Endodermal cell (in vitro differentiated cells): ENCODE data around the gene BFSP2. TPM values are rescaled to one million over a fixed set of nuclear protein-coding genes. Genes with fewer than 3 reads are reported as not detected.

Experiments
- DNase-seq: peaks from one replicate; pipeline ENCODE4 v3.0.0-alpha.2; 2017
- H3K27ac ChIP-seq: 2 replicates; pipeline ENCODE4 v1.5.1; 2013; ENCODE audit warnings: mild to moderate bottlenecking, low read depth, low read length, moderate library complexity
- H3K27me3 ChIP-seq: 2 replicates; pipeline ENCODE4 v1.6.1; 2013; ENCODE audit warnings: mild to moderate bottlenecking, low read length, moderate library complexity; ENCODE audit not compliant: insufficient read depth, control insufficient read depth, poor library complexity, severe bottlenecking
- H3K36me3 ChIP-seq: 2 replicates; pipeline ENCODE4 v1.7.0; 2013; ENCODE audit warnings: mild to moderate bottlenecking, low read length, moderate library complexity; ENCODE audit not compliant: control insufficient read depth, insufficient read depth
- H3K4me1 ChIP-seq: one replicate; pipeline ENCODE4 v1.7.0; 2013; ENCODE audit warnings: low read length; ENCODE audit not compliant: control insufficient read depth, insufficient read depth
- H3K4me3 ChIP-seq: 2 replicates; pipeline ENCODE4 v1.5.1; 2013; ENCODE audit warnings: mild to moderate bottlenecking, low read length, moderate library complexity
- H3K9ac ChIP-seq: 2 replicates; pipeline ENCODE4 v1.6.1; 2013; ENCODE audit warnings: mild to moderate bottlenecking, low read length, moderate library complexity; ENCODE audit not compliant: poor library complexity, severe bottlenecking; ENCODE audit errors: extremely low read depth
- H3K9me3 ChIP-seq: 2 replicates; pipeline ENCODE4 v1.6.1; 2013; ENCODE audit warnings: mild to moderate bottlenecking, low read length, moderate library complexity; ENCODE audit not compliant: control insufficient read depth
- H3K27ac Mint-ChIP-seq: 2 replicates; pipeline ENCODE4 v1.8.0; 2020; ENCODE audit warnings: mixed read lengths
- H3K27me3 Mint-ChIP-seq: 2 replicates; pipeline ENCODE4 v1.8.0; 2021; ENCODE audit warnings: mild to moderate bottlenecking, mixed read lengths; ENCODE audit not compliant: insufficient read depth
- H3K36me3 Mint-ChIP-seq: 2 replicates; pipeline ENCODE4 v1.8.0; 2020; ENCODE audit warnings: low read depth, mixed read lengths
- H3K4me1 Mint-ChIP-seq: 2 replicates; pipeline ENCODE4 v1.8.0; 2020; ENCODE audit warnings: mixed read lengths
- H3K4me3 Mint-ChIP-seq: 2 replicates; pipeline ENCODE4 v1.8.0; 2020; ENCODE audit warnings: mild to moderate bottlenecking, moderate library complexity, mixed read lengths
- H3K9me3 Mint-ChIP-seq: 2 replicates; pipeline ENCODE4 v1.8.0; 2020; ENCODE audit warnings: mild to moderate bottlenecking, mixed read lengths
- WGBS, 2 experiments: methylation state at CpG; one replicate each; pipeline versions ENCODE4 v1.1.5 to v1.1.7; 2013; ENCODE audit warnings: missing lambda C conversion rate in 2 of 2, mixed read lengths in 1 of 2; ENCODE audit not compliant: insufficient coverage in 1 of 2, insufficient read length in 1 of 2; 5-methylcytosine and 5-hydroxymethylcytosine counted together
- total RNA-seq, 2 donors: library from RNA; stranded (reverse); fragmentation: NEBNext Ultra II Directional in 1 of 2; extraction: Animal tissue kit (Norgen Biotek cat#: 25700) in 1 of 2; gene quantifications; 2 replicates in 1 of 2; 3 replicates in 1 of 2; pipeline ENCODE4 v1.2.1, GENCODE V29; 2021
- TF ChIP-seq, protein P1 (sequence below): fragments of 200-600 bp; sonication (generic); conservative IDR thresholded peaks from 2 replicates; pipeline ENCODE4 v1.5.0; 2021; ENCODE audit warnings: antibody characterized with exemption, mild to moderate bottlenecking

The BFSP2 gene
- total RNA-seq, 2 donors from 2014 or later: not detected

DNA sequence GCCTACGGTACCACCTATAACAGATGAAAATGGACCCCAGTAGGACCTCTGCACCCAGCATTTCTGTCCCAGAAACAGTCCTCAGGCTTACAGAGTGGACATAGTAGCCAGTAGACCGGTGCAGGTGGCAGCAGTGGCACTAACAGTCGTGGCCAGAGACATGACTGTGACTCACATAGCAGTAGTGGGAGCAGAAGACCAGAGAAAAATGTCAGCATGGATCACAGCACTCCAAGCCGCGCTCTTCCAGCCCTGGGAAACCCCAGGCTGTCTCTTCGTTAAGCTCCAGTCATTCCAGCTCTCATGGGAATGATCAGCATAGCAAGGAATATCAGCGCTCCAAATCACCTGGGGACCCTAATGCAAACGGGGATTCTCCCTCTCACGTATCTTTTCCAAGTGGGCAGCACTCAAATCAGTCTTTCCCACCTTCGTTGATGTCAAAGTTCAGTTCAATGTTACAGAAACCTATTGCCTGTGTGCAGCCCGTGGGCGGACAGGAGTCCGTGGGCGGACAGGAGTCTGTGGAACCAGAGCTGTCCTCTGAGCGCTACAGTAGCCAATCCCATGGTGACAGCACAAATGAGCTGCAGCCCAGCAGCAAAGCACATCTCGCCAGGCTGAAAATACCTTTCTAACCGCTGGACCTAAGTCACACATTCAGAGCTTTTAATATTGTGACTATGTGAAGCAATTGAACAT, 10.5 kb downstream of the BFSP2 start:
- Mint-ChIP-seq H3K36me3 (no peaks in the 10 kb centered on the region), H3K27me3 (peaks cover 4% of the 10 kb centered on the region), H3K4me3 (no peak overlapping the region), H3K9me3 (no peaks in the 10 kb centered on the region), H3K4me1 (no peaks in the 10 kb centered on the region), H3K27ac (no peak overlapping the region)
- Histone ChIP-seq H3K9ac (no peak overlapping the region), H3K36me3 (no peaks in the 10 kb centered on the region), H3K27ac (no peak overlapping the region), H3K27me3 (no peaks in the 10 kb centered on the region), H3K9me3 (no peaks in the 10 kb centered on the region), H3K4me1 (no peaks in the 10 kb centered on the region), H3K4me3 (no peak overlapping the region)
- TF ChIP-seq, protein P1, sequence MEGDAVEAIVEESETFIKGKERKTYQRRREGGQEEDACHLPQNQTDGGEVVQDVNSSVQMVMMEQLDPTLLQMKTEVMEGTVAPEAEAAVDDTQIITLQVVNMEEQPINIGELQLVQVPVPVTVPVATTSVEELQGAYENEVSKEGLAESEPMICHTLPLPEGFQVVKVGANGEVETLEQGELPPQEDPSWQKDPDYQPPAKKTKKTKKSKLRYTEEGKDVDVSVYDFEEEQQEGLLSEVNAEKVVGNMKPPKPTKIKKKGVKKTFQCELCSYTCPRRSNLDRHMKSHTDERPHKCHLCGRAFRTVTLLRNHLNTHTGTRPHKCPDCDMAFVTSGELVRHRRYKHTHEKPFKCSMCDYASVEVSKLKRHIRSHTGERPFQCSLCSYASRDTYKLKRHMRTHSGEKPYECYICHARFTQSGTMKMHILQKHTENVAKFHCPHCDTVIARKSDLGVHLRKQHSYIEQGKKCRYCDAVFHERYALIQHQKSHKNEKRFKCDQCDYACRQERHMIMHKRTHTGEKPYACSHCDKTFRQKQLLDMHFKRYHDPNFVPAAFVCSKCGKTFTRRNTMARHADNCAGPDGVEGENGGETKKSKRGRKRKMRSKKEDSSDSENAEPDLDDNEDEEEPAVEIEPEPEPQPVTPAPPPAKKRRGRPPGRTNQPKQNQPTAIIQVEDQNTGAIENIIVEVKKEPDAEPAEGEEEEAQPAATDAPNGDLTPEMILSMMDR: no peak
- 86 to 89% methylated on average over 16 to 17 of the region's 17 CpGs for WGBS, 2 experiments
- DNase-seq: no peak

DNA sequence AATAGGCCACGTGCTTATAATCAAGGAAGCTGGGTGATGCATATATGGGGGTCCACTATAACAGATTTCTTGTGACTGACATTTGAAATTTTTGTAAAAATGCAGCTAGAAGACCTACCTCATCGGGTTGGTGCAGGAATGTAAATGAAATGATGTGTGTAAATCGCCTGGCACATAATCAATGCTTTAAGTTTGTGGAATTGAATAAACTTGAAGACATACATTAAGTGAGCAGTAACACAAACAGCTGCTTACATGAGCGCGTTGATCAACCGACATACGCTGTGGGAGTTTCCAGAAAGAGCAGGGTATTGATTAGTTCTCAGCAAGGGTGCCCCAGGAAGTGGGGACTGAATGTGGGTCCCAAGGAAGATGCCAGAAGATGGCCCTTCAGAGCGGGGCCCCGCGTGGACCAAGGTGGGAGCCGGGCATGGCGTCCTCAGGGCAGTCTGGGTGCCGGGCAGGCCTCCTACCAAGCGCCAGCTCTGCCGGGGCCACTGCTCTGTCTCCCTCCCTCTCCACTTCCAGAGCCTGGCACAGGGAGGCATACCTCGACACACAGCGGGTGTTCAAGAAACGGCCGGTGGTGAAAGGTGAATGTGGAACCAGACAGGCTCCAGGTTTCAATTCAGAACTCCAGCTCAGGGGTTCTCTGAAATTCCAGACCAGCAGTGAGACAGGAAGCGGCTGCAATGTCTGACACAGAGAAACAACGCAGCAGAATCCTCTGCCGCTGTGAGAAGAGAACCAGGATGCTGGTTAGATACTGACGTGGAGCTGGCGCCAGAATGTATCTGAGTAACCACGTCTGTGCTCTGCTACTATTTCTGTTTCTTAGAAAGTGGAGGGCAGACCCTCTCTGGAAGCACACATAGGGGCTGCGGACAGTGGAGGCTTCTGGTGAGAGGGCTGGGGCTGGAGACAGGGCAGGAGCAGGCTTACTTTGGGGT, 12.6 kb downstream of the BFSP2 start:
- H3K36me3 ChIP-seq: no peaks in the 10 kb centered on the region
- WGBS, 2 experiments: 88 to 89% methylated on average over 16 to 26 of the region's 26 CpGs
- no peak overlapping the region for H3K4me3 ChIP-seq
- H3K4me1 Mint-ChIP-seq: no peaks in the 10 kb centered on the region
- H3K4me3 Mint-ChIP-seq: no peak overlapping the region
- H3K9ac ChIP-seq: no peak overlapping the region
- peak overlapping the region; percentile 44 for H3K27ac ChIP-seq
- no peak overlapping the region for H3K27ac Mint-ChIP-seq
- TF ChIP-seq, protein P1: no peak
- H3K27me3 Mint-ChIP-seq: peaks cover 4% of the 10 kb centered on the region
- no peaks in the 10 kb centered on the region for H3K9me3 Mint-ChIP-seq
- peak; percentile 61 for DNase-seq
- no peaks in the 10 kb centered on the region for H3K4me1 ChIP-seq
- H3K27me3 ChIP-seq: no peaks in the 10 kb centered on the region
- no peaks in the 10 kb centered on the region for H3K9me3 ChIP-seq
- no peaks in the 10 kb centered on the region for H3K36me3 Mint-ChIP-seq

DNA sequence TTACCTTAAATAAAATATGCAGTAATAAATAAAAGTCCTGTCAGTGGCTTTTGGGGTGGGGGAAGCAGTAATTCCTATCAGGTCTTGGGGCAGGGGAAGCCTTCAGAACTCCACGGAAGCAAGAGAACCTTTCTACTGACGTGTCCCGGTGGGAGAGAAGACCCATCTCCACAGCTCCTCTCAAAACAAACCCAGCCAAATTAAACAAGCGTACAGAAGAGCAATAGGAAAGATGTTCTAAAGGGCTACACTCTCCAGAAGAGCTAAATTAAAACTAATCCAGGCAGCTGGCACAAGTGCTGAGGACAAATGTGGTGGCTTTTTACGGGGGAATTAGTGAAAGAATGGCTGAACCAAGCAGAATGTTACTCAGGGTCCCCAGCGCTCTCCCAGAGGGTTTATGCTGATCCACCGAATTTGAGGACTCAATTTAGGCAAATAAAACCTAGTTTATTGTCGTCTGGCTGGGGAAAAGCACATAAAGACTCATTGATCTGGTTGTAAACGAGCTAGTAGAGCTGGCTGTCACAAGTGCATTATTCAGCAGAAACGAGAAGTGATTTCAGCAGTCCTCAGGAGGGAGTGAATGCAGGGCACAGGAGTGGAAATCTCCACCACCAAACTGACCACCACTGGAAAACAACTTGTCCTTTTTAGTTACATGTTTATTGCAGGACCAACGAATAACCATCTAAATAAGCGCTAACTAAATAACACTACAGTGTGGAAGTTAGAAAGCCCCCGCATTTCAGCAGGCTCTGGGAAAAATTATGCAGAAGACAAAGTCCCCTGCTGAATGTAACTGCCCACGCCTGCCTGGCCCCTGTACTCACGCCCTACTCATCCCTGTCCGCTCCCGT, 13.5 kb downstream of the BFSP2 start:
- peak overlapping the region; percentile 20 for H3K27ac ChIP-seq
- H3K9ac ChIP-seq: no peak overlapping the region
- no peak overlapping the region for H3K27ac Mint-ChIP-seq
- peaks cover 4% of the 10 kb centered on the region for H3K27me3 Mint-ChIP-seq
- TF ChIP-seq, protein P1: no peak
- no peaks in the 10 kb centered on the region for H3K9me3 ChIP-seq
- no peaks in the 10 kb centered on the region for H3K36me3 ChIP-seq
- no peak overlapping the region for H3K4me3 Mint-ChIP-seq
- H3K4me1 Mint-ChIP-seq: no peaks in the 10 kb centered on the region
- H3K36me3 Mint-ChIP-seq: no peaks in the 10 kb centered on the region
- H3K27me3 ChIP-seq: no peaks in the 10 kb centered on the region
- no peak for DNase-seq
- H3K4me1 ChIP-seq: no peaks in the 10 kb centered on the region
- no peak overlapping the region for H3K4me3 ChIP-seq
- 63 to 82% methylated on average over 9 to 17 of the region's 17 CpGs for WGBS, 2 experiments
- H3K9me3 Mint-ChIP-seq: no peaks in the 10 kb centered on the region
